HG03095 (cell line): Measurements from ENCODE around the gene RALGPS1.
"Not testable (repeated sequence)": the region's sequence is repeated elsewhere in the genome, so short reads cannot be mapped to it uniquely, and the experiment has no call there.

Experiments used
- ATAC-seq: cut with Tn5 transposase; IDR thresholded peaks from one replicate; pipeline ENCODE4 v1.9.1; 2021; ENCODE audit warnings: moderate library complexity; ENCODE audit not compliant: unreplicated experiment

The RALGPS1 gene

GRCh38 chr9:127132375-127132774, 217.8 kb downstream of the RALGPS1 start:
- ATAC-seq: no peak

- ATAC-seq: no peak
Measured at GRCh38 chr9:127132921-127133647, 218.5 kb downstream of the RALGPS1 start.

- ATAC-seq: no peak
Measured at GRCh38 chr9:127133739-127134167, 219.2 kb downstream of the RALGPS1 start.

GRCh38 chr9:127135056-127135745, 220.6 kb downstream of the RALGPS1 start:
- ATAC-seq: no peak

GRCh38 chr9:127136081-127136879, 221.7 kb downstream of the RALGPS1 start:
- ATAC-seq: no peak

- no peak for ATAC-seq
Measured at GRCh38 chr9:127136880-127137639, 222.5 kb downstream of the RALGPS1 start.

GRCh38 chr9:127137640-127138360, 223.2 kb downstream of the RALGPS1 start:
- no peak for ATAC-seq

GRCh38 chr9:127138444-127138843, 223.9 kb downstream of the RALGPS1 start:
- no peak for ATAC-seq

- ATAC-seq: no peak
Measured at GRCh38 chr9:127139071-127139731, 224.6 kb downstream of the RALGPS1 start.

GRCh38 chr9:127139775-127140174, 225.2 kb downstream of the RALGPS1 start:
- ATAC-seq: no peak

- no peak for ATAC-seq
Measured at GRCh38 chr9:127140181-127140580, 225.6 kb downstream of the RALGPS1 start.

- no peak for ATAC-seq
Measured at GRCh38 chr9:127140842-127141675, 226.5 kb downstream of the RALGPS1 start.

- no peak for ATAC-seq
Measured at GRCh38 chr9:127142291-127142690, 227.7 kb downstream of the RALGPS1 start.

GRCh38 chr9:127142931-127143464, 228.4 kb downstream of the RALGPS1 start:
- ATAC-seq: no peak

GRCh38 chr9:127143920-127144465, 229.4 kb downstream of the RALGPS1 start:
- ATAC-seq: no peak

- no peak for ATAC-seq
Measured at GRCh38 chr9:127144670-127145445, 230.3 kb downstream of the RALGPS1 start.

GRCh38 chr9:127146841-127147240, 232.3 kb downstream of the RALGPS1 start:
- ATAC-seq: not testable (repeated sequence)
